PFSK-1 (cell line): ENCODE results near the gene MTHFSD.

Experiments
- FOXP2 ChIP-seq: optimal IDR thresholded peaks from 2 replicates; pipeline ENCODE3; 2011; ENCODE audit warnings: borderline replicate concordance, control low read depth, inconsistent platforms; ENCODE audit not compliant: insufficient read depth; ENCODE audit errors: extremely low read length, extremely low read depth
- POLR2AphosphoS5 ChIP-seq: IDR thresholded peaks from 2 replicates; pipeline ENCODE4 v1.6.1; 2012; ENCODE audit warnings: low read depth, mild to moderate bottlenecking, control low read depth, low read length, moderate library complexity
- REST ChIP-seq, 2 experiments: IDR thresholded peaks; 2 replicates each; pipeline versions ENCODE4 v1.6.1 to v1.8.0; 2011 to 2012; ENCODE audit warnings: low read depth in 2 of 2, low read length in 2 of 2, control low read depth in 1 of 2, inconsistent platforms in 1 of 2, mild to moderate bottlenecking in 1 of 2, moderate library complexity in 1 of 2; ENCODE audit not compliant: insufficient read depth in 1 of 2
- SIN3A ChIP-seq: IDR thresholded peaks from 2 replicates; pipeline ENCODE4 v1.6.1; 2012; ENCODE audit warnings: mild to moderate bottlenecking, low read length, moderate library complexity, borderline replicate concordance; ENCODE audit not compliant: insufficient read depth
- TAF1 ChIP-seq: IDR thresholded peaks from 2 replicates; pipeline ENCODE4 v1.6.1; 2012; ENCODE audit warnings: low read length, control low read depth, borderline replicate concordance; ENCODE audit not compliant: insufficient read depth

- TF ChIP-seq TAF1 (no peak), REST (IDR thresholded peaks at IDR 0.05; ENCODE audit: insufficient read depth in 1 of 2, low read depth in 2 of 2, low read length in 2 of 2) (no peak), POLR2AphosphoS5 (no peak), FOXP2 (no peak), SIN3A (no peak)
Measured at GRCh38 chr16:86499440-86499786, 55.6 kb downstream of the MTHFSD start.
